Neural progenitor cell (in vitro differentiated cells): ENCODE measurements around the gene NR2F1-AS1.

Experiments
- CTCF ChIP-seq: fragments of 200-600 bp; sonication (generic); IDR thresholded peaks from 2 replicates; pipeline ENCODE4 v1.5.1; 2017; ENCODE audit warnings: antibody characterized with exemption, mild to moderate bottlenecking
- EZH2 ChIP-seq: fragments of 200-600 bp; sonication (generic); IDR thresholded peaks from 2 replicates; pipeline ENCODE4 v1.6.1; 2017; ENCODE audit warnings: antibody characterized with exemption, mild to moderate bottlenecking, moderate library complexity

DNA sequence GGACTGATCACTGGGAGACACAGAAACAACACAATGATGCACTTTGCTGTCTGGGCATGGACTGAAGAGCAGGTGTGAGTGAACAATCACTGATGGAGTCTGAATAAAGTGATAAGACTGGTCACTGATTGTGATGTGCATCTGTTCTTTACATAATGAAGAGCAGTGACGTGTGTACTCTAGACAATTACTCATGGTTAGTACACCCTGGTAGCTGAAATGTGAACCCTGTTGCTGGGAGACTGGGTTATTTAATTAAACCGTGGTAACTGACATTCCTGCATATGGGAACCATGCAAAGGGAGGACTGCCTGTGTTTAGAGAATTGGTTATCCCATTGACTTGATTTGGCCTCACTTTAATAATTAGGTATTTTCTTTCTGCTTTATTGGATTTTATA lies 202.9 kb downstream of the NR2F1-AS1 start:
- TF ChIP-seq CTCF, result no peak
- TF ChIP-seq EZH2, result no peak
